K562 (cell line): Measurements from ENCODE around the gene ARHGDIA. TPM values are rescaled to one million over a fixed set of nuclear protein-coding genes. Genes with fewer than 3 reads are reported as not detected.

Source experiments
- BRF2 ChIP-seq: IDR thresholded peaks from 3 replicates; pipeline ENCODE4 v1.6.1; 2011; ENCODE audit warnings: borderline replicate concordance, mild to moderate bottlenecking; ENCODE audit not compliant: insufficient read length, insufficient read depth
- CBX1 ChIP-seq: sonication (generic); IDR thresholded peaks from 2 replicates; pipeline ENCODE4 v1.6.1; 2016; ENCODE audit warnings: antibody characterized with exemption, low read depth, mild to moderate bottlenecking
- CBX3 ChIP-seq, 2 experiments: IDR thresholded peaks; 1 replicate in 1 of 2; 2 replicates in 1 of 2; pipeline ENCODE4 v1.6.1; 2012; ENCODE audit warnings: inconsistent platforms in 2 of 2, low read length in 2 of 2, borderline replicate concordance in 1 of 2, control low read depth in 1 of 2
- CTCF ChIP-seq, 3 experiments: IDR thresholded peaks in 2 of 3; conservative IDR thresholded peaks in 1 of 3; 2 replicates each; pipeline ENCODE4 v1.5.1; 2011 to 2012; ENCODE audit warnings: low read length in 3 of 3, mild to moderate bottlenecking in 3 of 3, control low read depth in 2 of 3, improper control_type of control experiment in 1 of 3, inconsistent platforms in 1 of 3, low read depth in 1 of 3, mixed read lengths in 1 of 3, moderate library complexity in 1 of 3; ENCODE audit not compliant: insufficient read depth in 2 of 3
- ELF1 ChIP-seq: fragments of 200-800 bp; sonication (Bioruptor generic); IDR thresholded peaks from 2 replicates; pipeline ENCODE4 v1.6.1; 2016; ENCODE audit warnings: missing genetic modification characterization, missing compliant biosample characterization
- ETV5 ChIP-seq: sonication (generic); formaldehyde crosslinking; IDR thresholded peaks from 2 replicates; pipeline ENCODE4 v1.4.0; 2020; ENCODE audit warnings: low read depth, mild to moderate bottlenecking, missing genetic modification reagents
- HEY1 ChIP-seq: fragments of 250-450 bp; sonication (Bioruptor Pico); IDR thresholded peaks from 2 replicates; pipeline ENCODE4 v1.5.0; 2020; ENCODE audit warnings: mild to moderate bottlenecking, moderate library complexity, borderline replicate concordance
- ILF3 ChIP-seq: fragments of 450-650 bp; IDR thresholded peaks from 2 replicates; pipeline ENCODE4 v1.6.1; 2018; ENCODE audit warnings: antibody characterized with exemption, mild to moderate bottlenecking, moderate library complexity, borderline replicate concordance
- JUNB ChIP-seq: fragments of 450-650 bp; formaldehyde crosslinking; conservative IDR thresholded peaks from 2 replicates; pipeline ENCODE4 v1.4.0; 2020; ENCODE audit warnings: mild to moderate bottlenecking
- KAT8 ChIP-seq: fragments of 450-650 bp; IDR thresholded peaks from 2 replicates; pipeline ENCODE4 v1.6.1; 2016; ENCODE audit warnings: low read depth, mild to moderate bottlenecking
- MED1 ChIP-seq: sonication (generic); formaldehyde crosslinking; IDR thresholded peaks from 2 replicates; pipeline ENCODE4 v1.8.1; 2023; ENCODE audit warnings: missing genetic modification reagents, borderline replicate concordance
- NKRF ChIP-seq: fragments of 450-650 bp; IDR thresholded peaks from 2 replicates; pipeline ENCODE4 v1.6.1; 2016; ENCODE audit warnings: borderline replicate concordance
- POLR2A ChIP-seq: fragments of 450-650 bp; conservative IDR thresholded peaks from 2 replicates; pipeline ENCODE4 v1.6.1; 2016
- XRCC5 ChIP-seq: fragments of 200-400 bp; formaldehyde crosslinking; IDR thresholded peaks from 2 replicates; pipeline ENCODE4 v1.6.1; 2017; ENCODE audit warnings: low read depth, mild to moderate bottlenecking, low read length
- ZBTB33 ChIP-seq: sonication (generic); formaldehyde crosslinking; IDR thresholded peaks from 2 replicates; pipeline ENCODE4 v1.8.1; 2023; ENCODE audit warnings: mild to moderate bottlenecking, missing genetic modification reagents
- ZEB2 ChIP-seq: fragments of 450-650 bp; IDR thresholded peaks from 2 replicates; pipeline ENCODE4 v1.6.1; 2016
- ZNF197 ChIP-seq: fragments of 200-800 bp; sonication (Bioruptor generic); IDR thresholded peaks from 2 replicates; pipeline ENCODE4 v1.6.1; 2016; ENCODE audit warnings: low read depth, missing genetic modification characterization, missing compliant biosample characterization
- ZNF263 ChIP-seq: sonication (generic); formaldehyde crosslinking; IDR thresholded peaks from 2 replicates; pipeline ENCODE4 v1.8.0; 2022; ENCODE audit warnings: mild to moderate bottlenecking, missing genetic modification reagents, borderline replicate concordance
- ZNF324 ChIP-seq: fragments of 250-450 bp; sonication (Bioruptor Pico); IDR thresholded peaks from 2 replicates; pipeline ENCODE4 v1.4.0; 2020; ENCODE audit warnings: mild to moderate bottlenecking
- polyA plus RNA-seq, 8 experiments: library from polyadenylated mRNA; depleted of rRNA in 4 of 8; stranded (reverse) in 5 of 8; unstranded in 3 of 8; fragments of >200 nt; fragmentation: Nextera tagmentation in 2 of 8; fragmentation: Illumina TruSeq in 1 of 8; extraction: Ambion mirVana in 2 of 8; extraction: Trizol in 1 of 8; gene quantifications; 2 replicates each; pipeline versions ENCODE4 v1.2.1 to v1.2.3, GENCODE V29; 2011 to 2014; ENCODE audit warnings: inconsistent platforms in 1 of 8, missing spikeins in 1 of 8
- total RNA-seq, 7 experiments: library from RNA; depleted of rRNA in 6 of 7; stranded (reverse); fragments of >200 nt in 6 of 7; fragmentation: Illumina TruSeq in 2 of 7; extraction: Trizol in 2 of 7; gene quantifications; 2 replicates each; pipeline versions ENCODE4 v1.2.1 to v1.2.3, GENCODE V29; 2011 to 2021; ENCODE audit warnings: low replicate concordance in 1 of 7

Gene ARHGDIA
- total and polyA plus RNA-seq, 9 of the 15 experiments (the other 6 are each of a cell fraction or from before 2014, with no cell fraction given), result 9.6 to 340 (median 97.6) TPM

- no peak for TF ChIP-seq ILF3
- TF ChIP-seq ELF1, result peak; percentile 64
- TF ChIP-seq ZNF197 (CRISPR knock-in tag), result no peak
- TF ChIP-seq ETV5 (CRISPR knock-in tag), result no peak
- TF ChIP-seq CBX3 (IDR thresholded peaks at IDR 0.05; ENCODE audit: borderline replicate concordance in 1 of 2, low read length in 2 of 2), result no peak
- TF ChIP-seq HEY1 (CRISPR knock-in tag), result no peak
- no peak for TF ChIP-seq ZNF324
- 0 out of 2 replicates have a peak, but pooled peaks have one; percentile 19 for TF ChIP-seq ZEB2
- 0 out of 2 replicates have a peak, but pooled peaks have one; percentile 17 for TF ChIP-seq POLR2A
- TF ChIP-seq MED1 (CRISPR knock-in tag), result no peak
- TF ChIP-seq CBX1, result no peak
- TF ChIP-seq ZNF263 (CRISPR knock-in tag), result peak; percentile 57; the same call in 1 of the 2 replicates
- no peak for TF ChIP-seq ZBTB33
- 0 out of 2 replicates have a peak, but pooled peaks have one; percentile 26 for TF ChIP-seq XRCC5
- no peak for TF ChIP-seq BRF2
- TF ChIP-seq KAT8, result no peak
- TF ChIP-seq JUNB (CRISPR knock-in tag), result no peak
- TF ChIP-seq CTCF (IDR thresholded peaks at IDR 0.05 in 2 of 3, conservative IDR thresholded peaks at IDR 0.05 in 1 of 3; ENCODE audit: insufficient read depth in 2 of 3, low read depth in 1 of 3, low read length in 3 of 3), result no peak
- TF ChIP-seq NKRF, result 0 out of 2 replicates have a peak, but pooled peaks have one; percentile 53
Observed at GRCh38 chr17:81909966-81910839, 39.1 kb upstream of the ARHGDIA start (continued).
